SH-SY5Y (cell line): ENCODE measurements around the gene MRPL16.

Source experiments
- GATA2 ChIP-seq: IDR thresholded peaks from 2 replicates; pipeline ENCODE4 v1.6.1; 2011; ENCODE audit warnings: mild to moderate bottlenecking, low read depth, low read length
- GATA3 ChIP-seq: IDR thresholded peaks from 2 replicates; pipeline ENCODE4 v1.6.1; 2011; ENCODE audit warnings: low read depth, mild to moderate bottlenecking, low read length, moderate library complexity

The MRPL16 gene

GRCh38 chr11:59810189-59810910 lies at the start of gene MRPL16:
Gene MRPL16 (minus strand): TSS chr11:59810778. CDS start chr11:59810658, 120 bp downstream.
- TF ChIP-seq GATA2 = no peak
- no peak for TF ChIP-seq GATA3

GRCh38 chr11:59859673-59860072 lies 49.1 kb upstream of the MRPL16 start:
- TF ChIP-seq GATA2 = no peak
- no peak for TF ChIP-seq GATA3

GRCh38 chr11:59857439-59858434 lies 47.2 kb upstream of the MRPL16 start:
- no peak for TF ChIP-seq GATA2
- no peak for TF ChIP-seq GATA3

GRCh38 chr11:59854871-59855270 lies 44.3 kb upstream of the MRPL16 start:
- TF ChIP-seq GATA2 = no peak
- no peak for TF ChIP-seq GATA3

GRCh38 chr11:59849129-59849528 lies 38.6 kb upstream of the MRPL16 start:
- TF ChIP-seq GATA2 = no peak
- TF ChIP-seq GATA3 = no peak

- no peak for TF ChIP-seq GATA2
- no peak for TF ChIP-seq GATA3
Observed at GRCh38 chr11:59847626-59848025, 37.0 kb upstream of the MRPL16 start.

- TF ChIP-seq GATA3 (no peak), GATA2 (no peak)
Observed at GRCh38 chr11:59846556-59846955, 36.0 kb upstream of the MRPL16 start.

GRCh38 chr11:59845399-59845798 lies 34.8 kb upstream of the MRPL16 start, which contains the start of gene CBLIF:
Gene CBLIF (minus strand): TSS chr11:59845499. CDS start chr11:59845453, 46 bp downstream.
- no peak for TF ChIP-seq GATA2
- no peak for TF ChIP-seq GATA3

- TF ChIP-seq GATA3 = no peak
- no peak for TF ChIP-seq GATA2
Observed at GRCh38 chr11:59842316-59842715, 31.7 kb upstream of the MRPL16 start.

- TF ChIP-seq GATA3 (no peak), GATA2 (no peak)
Observed at GRCh38 chr11:59841514-59841913, 30.9 kb upstream of the MRPL16 start.

- TF ChIP-seq GATA2 (no peak), GATA3 (no peak)
Observed at GRCh38 chr11:59839615-59840014, 29.0 kb upstream of the MRPL16 start.

GRCh38 chr11:59833602-59834001 lies 23.0 kb upstream of the MRPL16 start:
- no peak for TF ChIP-seq GATA3
- no peak for TF ChIP-seq GATA2

GRCh38 chr11:59829358-59829757 lies 18.8 kb upstream of the MRPL16 start:
- TF ChIP-seq GATA2 = no peak
- TF ChIP-seq GATA3 = no peak

- TF ChIP-seq GATA3 (no peak), GATA2 (no peak)
Observed at GRCh38 chr11:59822989-59823566, 12.5 kb upstream of the MRPL16 start.
